ENCODE results near the gene SPAG17.

Gene SPAG17

GRCh38 chr1:118214866-118215265, 29.8 kb upstream of the SPAG17 start:
- no peaks in the 10 kb centered on the region for H3K27me3 ChIP-seq
- H3K36me3 ChIP-seq = no peaks in the 10 kb centered on the region
- TF ChIP-seq CTCF (IDR thresholded peaks at IDR 0.05) = no peak
- DNase-seq = no peak
- no peaks in the 10 kb centered on the region for H3K9me3 ChIP-seq
- no peaks in the 10 kb centered on the region for H3K4me1 ChIP-seq
- H3K4me3 ChIP-seq = no peak overlapping the region
- H3K27ac ChIP-seq = no peak overlapping the region
- intact Hi-C loops (cut with DNase I; ENCODE audit: low total_unique reads) = no loop called here

GRCh38 chr1:118210723-118211110, 25.7 kb upstream of the SPAG17 start:
- no peaks in the 10 kb centered on the region for H3K9me3 ChIP-seq
- no peak for TF ChIP-seq CTCF (IDR thresholded peaks at IDR 0.05)
- no peaks in the 10 kb centered on the region for H3K36me3 ChIP-seq
- intact Hi-C loops (cut with DNase I; ENCODE audit: low total_unique reads) = no loop called here
- no peaks in the 10 kb centered on the region for H3K4me1 ChIP-seq
- H3K27me3 ChIP-seq = no peaks in the 10 kb centered on the region
- DNase-seq = no peak
- H3K4me3 ChIP-seq = no peak overlapping the region
- H3K27ac ChIP-seq = no peak overlapping the region

- Histone ChIP-seq H3K36me3 (no peaks in the 10 kb centered on the region), H3K4me1 (no peaks in the 10 kb centered on the region), H3K9me3 (no peaks in the 10 kb centered on the region), H3K4me3 (no peak overlapping the region), H3K27ac (no peak overlapping the region), H3K27me3 (no peaks in the 10 kb centered on the region)
- no peak for TF ChIP-seq CTCF (IDR thresholded peaks at IDR 0.05)
- intact Hi-C loops (cut with DNase I; ENCODE audit: low total_unique reads) = no loop called here
- DNase-seq = no peak
Measured at GRCh38 chr1:118210051-118210722, 25.2 kb upstream of the SPAG17 start.

- H3K36me3 ChIP-seq = no peaks in the 10 kb centered on the region
- no peaks in the 10 kb centered on the region for H3K9me3 ChIP-seq
- no peak for DNase-seq
- no peak for TF ChIP-seq CTCF (IDR thresholded peaks at IDR 0.05)
- H3K4me1 ChIP-seq = no peaks in the 10 kb centered on the region
- intact Hi-C loops (cut with DNase I; ENCODE audit: low total_unique reads) = no loop called here
- H3K4me3 ChIP-seq = no peak overlapping the region
- no peaks in the 10 kb centered on the region for H3K27me3 ChIP-seq
- no peak overlapping the region for H3K27ac ChIP-seq
Measured at GRCh38 chr1:118209648-118210047, 24.6 kb upstream of the SPAG17 start.

GRCh38 chr1:118206966-118207365, 21.9 kb upstream of the SPAG17 start:
- no peak overlapping the region for H3K4me3 ChIP-seq
- no peaks in the 10 kb centered on the region for H3K4me1 ChIP-seq
- no peaks in the 10 kb centered on the region for H3K9me3 ChIP-seq
- H3K27ac ChIP-seq = no peak overlapping the region
- no peaks in the 10 kb centered on the region for H3K36me3 ChIP-seq
- intact Hi-C loops (cut with DNase I; ENCODE audit: low total_unique reads) = no loop called here
- H3K27me3 ChIP-seq = no peaks in the 10 kb centered on the region
- no peak for TF ChIP-seq CTCF (IDR thresholded peaks at IDR 0.05)
- no peak for DNase-seq

GRCh38 chr1:118204648-118205047, 19.6 kb upstream of the SPAG17 start:
- no peak overlapping the region for H3K27ac ChIP-seq
- no peak for TF ChIP-seq CTCF (IDR thresholded peaks at IDR 0.05)
- no peak for DNase-seq
- no peaks in the 10 kb centered on the region for H3K9me3 ChIP-seq
- intact Hi-C loops (cut with DNase I; ENCODE audit: low total_unique reads) = no loop called here
- no peaks in the 10 kb centered on the region for H3K4me1 ChIP-seq
- no peaks in the 10 kb centered on the region for H3K36me3 ChIP-seq
- H3K4me3 ChIP-seq = no peak overlapping the region
- no peaks in the 10 kb centered on the region for H3K27me3 ChIP-seq
